ENCODE results near the gene ARHGAP25. TPM values are rescaled to one million over a fixed set of nuclear protein-coding genes. Genes with fewer than 3 reads are reported as not detected.

ARHGAP25 gene
- total RNA-seq, 8 experiments from 2014 or later: 0.22 to 4.7 (median 2.2) TPM; not detected in 1

DNA sequence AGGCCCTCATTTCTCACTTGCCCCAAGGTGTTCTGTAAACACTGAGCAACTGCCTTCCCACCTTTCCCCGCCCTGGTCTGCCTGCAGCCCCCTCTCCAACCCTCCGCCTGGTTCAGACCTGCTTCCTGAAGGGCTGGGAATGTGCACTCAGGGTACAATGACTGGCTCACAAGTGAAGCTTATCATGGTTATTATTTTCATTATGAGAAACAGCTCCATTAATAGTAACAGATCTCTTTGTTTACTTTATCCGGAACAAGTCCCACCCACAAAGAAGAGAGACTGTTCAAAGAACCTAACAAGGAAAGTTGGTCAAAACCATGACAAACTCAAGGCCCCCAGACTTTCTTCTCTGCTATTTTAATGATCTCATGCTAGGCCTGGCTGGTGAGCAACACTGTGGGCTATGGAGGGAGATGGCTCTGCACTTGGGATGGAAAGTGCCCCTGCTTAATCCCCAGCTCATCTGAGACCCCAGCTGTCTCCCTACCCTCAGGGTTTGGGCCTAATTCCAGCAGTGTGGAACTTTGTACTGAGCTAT, 36.7 kb downstream of the ARHGAP25 start:
- no peak overlapping the region for H3K4me3 ChIP-seq
- no peak for ATAC-seq (replicated peaks in 6 of 8)
- H3K4me1 ChIP-seq (replicated peaks in 1 of 2): no peaks in the 10 kb centered on the region
- no peak overlapping the region for H3K27ac ChIP-seq
- 90 to 100% (median 96%) methylated on average over 1 to 3 of the region's 3 CpGs; no CpG with 5 or more reads in 6 of the 10 experiments for WGBS, 10 experiments
- in situ Hi-C loops (cut with MboI; ENCODE audit: low pct_unique_long_range_greater_than_20kb in 2 of 9, low sequenced_read_pairs in 9 of 9, unreplicated experiment in 9 of 9): loop anchor here in 1 of 9 experiments (25.0 kb wide), 1 partner anchor 141 kb away; no protein-coding TSS in a partner anchor

GRCh38 chr2:68772109-68772508, 37.5 kb downstream of the ARHGAP25 start:
- H3K4me3 ChIP-seq: no peak overlapping the region
- no peak overlapping the region for H3K27ac ChIP-seq
- WGBS, 10 experiments: 40 to 100% (median 80%) methylated on average over 1 to 2 of the region's 2 CpGs; no CpG with 5 or more reads in 6 of the 10 experiments
- no peaks in the 10 kb centered on the region for H3K4me1 ChIP-seq (replicated peaks in 1 of 2)
- no peak for ATAC-seq (replicated peaks in 6 of 8)
- in situ Hi-C loops (cut with MboI; ENCODE audit: low pct_unique_long_range_greater_than_20kb in 2 of 9, low sequenced_read_pairs in 9 of 9, unreplicated experiment in 9 of 9): loop anchor here in 1 of 9 experiments (25.0 kb wide), 1 partner anchor 140 kb away; no protein-coding TSS in a partner anchor

DNA sequence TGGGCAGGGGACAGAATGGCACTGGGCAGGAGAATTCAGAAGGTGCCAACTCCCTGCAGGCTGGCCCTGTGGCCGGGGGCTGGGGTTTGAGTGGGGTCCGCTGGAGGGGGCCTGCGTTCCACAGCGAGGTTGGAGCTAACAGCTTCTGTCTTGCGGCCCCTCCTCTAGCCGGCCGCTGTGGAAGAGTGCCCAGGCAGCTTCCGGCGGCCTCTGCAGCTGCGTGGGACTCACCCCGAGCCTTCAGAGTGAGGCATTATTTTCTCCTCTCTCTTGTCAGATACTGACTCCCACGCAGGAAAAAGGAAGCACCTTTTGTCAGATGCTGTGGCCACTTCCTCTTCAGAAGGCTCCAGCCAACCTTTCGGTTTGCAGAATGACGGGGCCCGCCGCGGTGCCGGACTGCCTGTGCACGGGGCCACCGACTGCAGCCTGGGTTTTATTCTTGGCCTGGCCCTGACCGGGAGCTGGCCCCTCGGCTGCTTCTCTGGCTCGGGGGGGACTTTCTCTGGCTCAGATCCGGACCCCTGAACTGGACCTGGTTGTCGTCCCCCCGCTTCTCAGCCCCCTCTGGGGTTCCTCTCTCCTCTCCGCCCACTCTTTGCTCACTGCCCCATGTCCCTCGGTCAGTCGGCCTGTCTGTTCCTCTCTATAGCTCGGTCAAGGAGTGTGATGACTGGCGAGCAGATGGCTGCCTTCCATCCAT, 40.1 kb downstream of the ARHGAP25 start:
- 56 to 98% (median 83%) methylated on average over 1 to 12 of the region's 31 CpGs; no CpG with 5 or more reads in 5 of the 10 experiments for WGBS, 10 experiments
- Histone ChIP-seq H3K4me3 (no peak overlapping the region), H3K4me1 (replicated peaks in 1 of 2) (peaks cover 0 to 3% of the 10 kb centered on the region in 2 donors), H3K27ac (no peak overlapping the region)
- no peak for ATAC-seq (replicated peaks in 6 of 8)
- in situ Hi-C loops (cut with MboI; ENCODE audit: low pct_unique_long_range_greater_than_20kb in 2 of 9, low sequenced_read_pairs in 9 of 9, unreplicated experiment in 9 of 9): loop anchor here in 1 of 9 experiments (25.0 kb wide), 1 partner anchor 138 kb away; no protein-coding TSS in a partner anchor

DNA sequence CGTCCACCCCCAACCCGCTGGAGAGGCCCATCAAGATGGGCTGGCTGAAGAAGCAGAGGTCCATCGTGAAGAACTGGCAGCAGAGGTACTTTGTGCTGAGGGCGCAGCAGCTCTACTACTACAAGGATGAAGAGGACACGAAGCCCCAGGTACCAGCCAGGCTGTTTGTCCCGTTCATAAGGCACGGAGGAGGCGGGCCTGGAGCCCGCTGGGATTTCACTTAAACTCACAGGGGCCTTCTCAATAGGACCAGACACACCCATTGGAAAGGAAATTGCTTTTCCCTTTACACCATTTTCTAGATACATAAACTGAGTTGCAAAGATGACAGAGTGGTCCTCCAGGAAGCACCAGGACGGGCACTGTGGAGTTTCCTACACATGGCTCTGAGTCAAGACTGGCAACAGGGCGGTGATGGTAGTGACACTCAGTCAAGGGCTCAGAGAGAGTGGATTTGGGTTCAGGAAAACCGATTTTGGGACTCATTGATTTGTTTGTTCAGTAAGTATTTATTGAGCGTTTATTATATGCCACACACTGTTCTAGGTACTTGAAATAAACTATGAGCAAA, 40.7 kb downstream of the ARHGAP25 start:
- ATAC-seq (replicated peaks in 6 of 8): no peak
- WGBS, 10 experiments: 26 to 90% (median 71%) methylated on average over 3 to 10 of the region's 13 CpGs; no CpG with 5 or more reads in 2 of the 10 experiments
- Histone ChIP-seq H3K4me3 (no peak overlapping the region), H3K27ac (no peak overlapping the region), H3K4me1 (replicated peaks in 1 of 2) (peaks cover 0 to 9% of the 10 kb centered on the region in 2 donors)
- in situ Hi-C loops (cut with MboI; ENCODE audit: low pct_unique_long_range_greater_than_20kb in 2 of 9, low sequenced_read_pairs in 9 of 9, unreplicated experiment in 9 of 9): no loop called here

DNA sequence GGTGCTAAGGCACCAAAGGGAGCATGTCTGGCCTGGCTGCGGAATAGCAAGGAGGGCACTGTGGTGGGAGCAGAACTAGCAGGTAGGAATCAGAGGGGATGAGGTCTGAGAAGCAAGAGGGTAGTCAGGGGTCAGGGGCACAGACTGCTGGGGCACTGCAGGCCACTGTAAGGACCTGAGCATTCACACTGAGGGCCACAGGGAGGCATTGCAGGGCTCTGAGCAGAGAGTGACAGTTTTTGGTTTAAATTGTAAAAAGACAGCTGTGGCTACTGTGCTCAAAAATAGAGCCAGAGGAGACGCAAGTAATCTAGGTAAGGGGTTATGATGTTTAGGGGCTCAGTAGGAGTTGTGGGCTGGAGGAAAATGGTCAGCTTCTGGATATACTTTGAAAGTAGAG, 41.5 kb downstream of the ARHGAP25 start:
- ATAC-seq (replicated peaks in 6 of 8): no peak
- Histone ChIP-seq H3K4me3 (no peak overlapping the region), H3K4me1 (replicated peaks in 1 of 2) (peaks cover 0 to 13% of the 10 kb centered on the region in 2 donors), H3K27ac (no peak overlapping the region)
- 70 to 100% (median 97%) methylated on average over 1 to 2 of the region's 2 CpGs; no CpG with 5 or more reads in 2 of the 10 experiments for WGBS, 10 experiments
- in situ Hi-C loops (cut with MboI; ENCODE audit: low pct_unique_long_range_greater_than_20kb in 2 of 9, low sequenced_read_pairs in 9 of 9, unreplicated experiment in 9 of 9): no loop called here

GRCh38 chr2:68779595-68779994, 45.0 kb downstream of the ARHGAP25 start:
- Histone ChIP-seq H3K27ac (no peak overlapping the region), H3K4me1 (replicated peaks in 1 of 2) (peaks cover 0 to 13% of the 10 kb centered on the region in 2 donors), H3K4me3 (no peak overlapping the region)
- ATAC-seq (replicated peaks in 6 of 8): no peak
- in situ Hi-C loops (cut with MboI; ENCODE audit: low pct_unique_long_range_greater_than_20kb in 2 of 9, low sequenced_read_pairs in 9 of 9, unreplicated experiment in 9 of 9): no loop called here

DNA sequence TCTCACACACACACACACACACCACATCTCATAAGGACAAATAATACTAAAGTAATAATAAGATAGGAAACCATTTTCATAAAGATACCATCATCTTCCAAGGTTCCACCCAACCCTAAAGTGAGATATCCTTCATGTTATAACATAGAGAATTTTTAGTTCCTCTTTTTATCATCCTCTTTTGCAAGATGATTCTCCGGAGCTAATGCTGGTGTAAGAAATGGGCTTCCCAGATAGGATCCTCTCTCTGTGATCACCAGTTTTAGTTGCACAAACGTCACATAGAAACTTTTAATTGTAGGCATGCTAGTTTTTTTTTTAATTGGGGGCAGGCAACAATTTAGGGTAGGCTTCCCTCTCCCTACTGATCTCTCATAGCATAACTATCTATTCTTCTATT, 49.6 kb downstream of the ARHGAP25 start:
- H3K4me1 ChIP-seq (replicated peaks in 1 of 2): peaks cover 0 to 13% of the 10 kb centered on the region in 2 donors
- H3K4me3 ChIP-seq: no peak overlapping the region
- 0 to 90% (median 44%) methylated on average over 1 to 2 of the region's 2 CpGs; no CpG with 5 or more reads in 2 of the 10 experiments for WGBS, 10 experiments
- in situ Hi-C loops (cut with MboI; ENCODE audit: low pct_unique_long_range_greater_than_20kb in 2 of 9, low sequenced_read_pairs in 9 of 9, unreplicated experiment in 9 of 9): no loop called here
- no peak for ATAC-seq (replicated peaks in 6 of 8)
- H3K27ac ChIP-seq: no peak overlapping the region

DNA sequence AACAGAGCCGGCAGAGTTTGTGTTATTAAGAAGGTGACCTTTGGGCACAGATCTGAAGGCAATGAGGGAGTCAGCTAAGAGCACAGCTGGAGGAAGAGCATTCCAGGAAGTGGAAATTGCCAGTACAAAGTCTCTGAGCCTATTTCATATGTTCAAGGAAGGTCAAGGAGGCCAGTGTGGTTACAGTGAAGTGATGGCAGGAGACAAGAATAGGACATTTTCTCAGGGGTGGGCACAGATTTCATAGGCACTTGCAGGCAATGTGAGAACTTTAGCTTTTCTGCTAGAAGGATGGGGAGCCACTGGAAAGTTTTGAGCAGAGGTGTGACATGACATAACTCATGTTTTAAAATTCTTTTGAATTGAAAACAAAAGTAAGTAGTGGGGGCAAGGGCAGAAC, 50.3 kb downstream of the ARHGAP25 start:
- no peak for ATAC-seq (replicated peaks in 6 of 8)
- H3K4me3 ChIP-seq: no peak overlapping the region
- in situ Hi-C loops (cut with MboI; ENCODE audit: low pct_unique_long_range_greater_than_20kb in 2 of 9, low sequenced_read_pairs in 9 of 9, unreplicated experiment in 9 of 9): no loop called here
- no peak overlapping the region for H3K27ac ChIP-seq
- H3K4me1 ChIP-seq (replicated peaks in 1 of 2): peaks cover 0 to 8% of the 10 kb centered on the region in 2 donors
- 0 to 90% (median 80%) methylated on average over 1 of the region's 1 CpG; no CpG with 5 or more reads in 5 of the 10 experiments for WGBS, 10 experiments

- no peaks in the 10 kb centered on the region for H3K4me1 ChIP-seq (replicated peaks in 1 of 2)
- 20 to 100% (median 90%) methylated on average over 1 to 4 of the region's 4 CpGs; no CpG with 5 or more reads in 1 of the 10 experiments for WGBS, 10 experiments
- in situ Hi-C loops (cut with MboI; ENCODE audit: low pct_unique_long_range_greater_than_20kb in 2 of 9, low sequenced_read_pairs in 9 of 9, unreplicated experiment in 9 of 9): no loop called here
- H3K27ac ChIP-seq: no peak overlapping the region
- no peak for ATAC-seq (replicated peaks in 6 of 8)
- H3K4me3 ChIP-seq: no peak overlapping the region
Observed at GRCh38 chr2:68787356-68787755, 52.7 kb downstream of the ARHGAP25 start.

DNA sequence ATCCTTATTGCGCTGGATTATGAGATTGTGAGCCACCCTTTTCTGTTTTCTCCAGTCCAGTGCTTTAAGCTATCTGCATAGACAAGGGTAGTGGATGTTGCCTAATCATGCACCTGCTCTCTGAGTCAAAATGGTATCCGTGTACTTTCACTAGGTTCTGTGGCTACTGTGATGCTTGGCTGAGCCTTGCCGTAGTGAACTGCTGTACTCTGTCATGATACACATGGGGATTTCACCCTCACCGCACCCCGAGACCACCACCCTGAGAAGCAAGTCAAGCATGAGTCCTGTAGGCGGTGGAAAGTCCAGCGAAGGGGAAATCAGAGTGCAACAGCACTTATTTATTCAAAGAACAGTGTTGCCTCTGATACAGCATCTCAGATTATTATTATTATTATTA, 55.0 kb downstream of the ARHGAP25 start:
- ATAC-seq (replicated peaks in 6 of 8): no peak
- no peak overlapping the region for H3K4me3 ChIP-seq
- in situ Hi-C loops (cut with MboI; ENCODE audit: low pct_unique_long_range_greater_than_20kb in 2 of 9, low sequenced_read_pairs in 9 of 9, unreplicated experiment in 9 of 9): no loop called here
- H3K4me1 ChIP-seq (replicated peaks in 1 of 2): no peaks in the 10 kb centered on the region
- 40 to 100% (median 92%) methylated on average over 1 to 7 of the region's 7 CpGs; no CpG with 5 or more reads in 3 of the 10 experiments for WGBS, 10 experiments
- H3K27ac ChIP-seq: no peak overlapping the region

- WGBS, 10 experiments: 50 to 83% (median 63%) methylated on average over 1 to 5 of the region's 7 CpGs; no CpG with 5 or more reads in 2 of the 10 experiments
- no peaks in the 10 kb centered on the region for H3K4me1 ChIP-seq (replicated peaks in 1 of 2)
- no peak for ATAC-seq (replicated peaks in 6 of 8)
- in situ Hi-C loops (cut with MboI; ENCODE audit: low pct_unique_long_range_greater_than_20kb in 2 of 9, low sequenced_read_pairs in 9 of 9, unreplicated experiment in 9 of 9): no loop called here
- no peak overlapping the region for H3K4me3 ChIP-seq
- H3K27ac ChIP-seq: no peak overlapping the region
Observed at GRCh38 chr2:68790600-68790999, 56.0 kb downstream of the ARHGAP25 start.

GRCh38 chr2:68791914-68792313, 57.3 kb downstream of the ARHGAP25 start:
- 20 to 67% (median 57%) methylated on average over 1 of the region's 1 CpG; no CpG with 5 or more reads in 6 of the 10 experiments for WGBS, 10 experiments
- Histone ChIP-seq H3K4me1 (replicated peaks in 1 of 2) (no peaks in the 10 kb centered on the region), H3K27ac (no peak overlapping the region), H3K4me3 (no peak overlapping the region)
- no peak for ATAC-seq (replicated peaks in 6 of 8)
- in situ Hi-C loops (cut with MboI; ENCODE audit: low pct_unique_long_range_greater_than_20kb in 2 of 9, low sequenced_read_pairs in 9 of 9, unreplicated experiment in 9 of 9): no loop called here

DNA sequence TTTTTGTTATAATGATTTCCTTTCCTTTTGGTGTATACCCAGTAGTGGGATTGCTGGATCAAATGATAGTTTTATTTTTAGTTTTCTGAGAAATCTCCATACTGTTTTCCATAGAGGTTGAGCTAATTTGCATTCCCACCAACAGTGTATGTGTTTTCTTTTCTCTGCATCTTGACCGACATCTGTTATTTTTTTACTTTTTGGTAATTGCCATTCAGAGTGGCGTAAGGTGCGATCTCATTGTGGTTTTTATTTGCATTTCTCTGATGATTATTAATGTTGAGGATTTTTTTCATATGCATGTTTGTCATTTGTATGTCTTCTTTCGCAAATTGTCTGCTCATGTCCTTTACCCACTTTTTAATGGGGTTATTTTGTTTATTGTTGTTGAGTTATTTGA, 58.1 kb downstream of the ARHGAP25 start:
- 25 to 100% (median 91%) methylated on average over 3 to 4 of the region's 4 CpGs; no CpG with 5 or more reads in 2 of the 10 experiments for WGBS, 10 experiments
- H3K4me3 ChIP-seq: no peak overlapping the region
- no peak for ATAC-seq (replicated peaks in 6 of 8)

More for the DNA sequence above, 58.1 kb downstream of the ARHGAP25 start:
- no peaks in the 10 kb centered on the region for H3K4me1 ChIP-seq (replicated peaks in 1 of 2)
- no peak overlapping the region for H3K27ac ChIP-seq
- in situ Hi-C loops (cut with MboI; ENCODE audit: low pct_unique_long_range_greater_than_20kb in 2 of 9, low sequenced_read_pairs in 9 of 9, unreplicated experiment in 9 of 9): no loop called here
